ENCODE results near the gene SORCS2. TPM values are rescaled to one million over a fixed set of nuclear protein-coding genes. Genes with fewer than 3 reads are reported as not detected.

SORCS2 gene
- total RNA-seq, 1 experiment from 2014 or later = 0.05 TPM

- no peak for DNase-seq (ENCODE audit: low read depth in 1 of 2, low spot score in 2 of 2)
- Histone ChIP-seq H3K27ac (no peak overlapping the region), H3K4me1 (replicated peaks) (peaks cover 4% of the 10 kb centered on the region; the same call in 1 of the 2 replicates), H3K27me3 (replicated peaks) (peaks cover 21% of the 10 kb centered on the region), H3K4me3 (no peak overlapping the region), H3K9me3 (replicated peaks) (0 out of 2 replicates have a peak, but pooled peaks cover 4% of the 10 kb centered on the region), H3K36me3 (no peaks in the 10 kb centered on the region)
Measured at GRCh38 chr4:7716010-7716721, 523.8 kb downstream of the SORCS2 start.

GRCh38 chr4:7717161-7717560 lies 524.8 kb downstream of the SORCS2 start:
- no peak for DNase-seq (ENCODE audit: low read depth in 1 of 2, low spot score in 2 of 2)
- H3K9me3 ChIP-seq (replicated peaks) = 0 out of 2 replicates have a peak, but pooled peaks cover 4% of the 10 kb centered on the region
- no peaks in the 10 kb centered on the region for H3K36me3 ChIP-seq
- no peak overlapping the region for H3K27ac ChIP-seq
- peaks cover 21% of the 10 kb centered on the region for H3K27me3 ChIP-seq (replicated peaks)
- H3K4me1 ChIP-seq (replicated peaks) = peaks cover 4% of the 10 kb centered on the region; the same call in 1 of the 2 replicates
- no peak overlapping the region for H3K4me3 ChIP-seq

- H3K9me3 ChIP-seq (replicated peaks) = 0 out of 2 replicates have a peak, but pooled peaks cover 4% of the 10 kb centered on the region
- no peak overlapping the region for H3K4me3 ChIP-seq
- H3K27me3 ChIP-seq (replicated peaks) = peaks cover 21% of the 10 kb centered on the region
- DNase-seq (ENCODE audit: low read depth in 1 of 2, low spot score in 2 of 2) = no peak
- H3K36me3 ChIP-seq = no peaks in the 10 kb centered on the region
- peaks cover 4% of the 10 kb centered on the region; the same call in 1 of the 2 replicates for H3K4me1 ChIP-seq (replicated peaks)
- H3K27ac ChIP-seq = no peak overlapping the region
Measured at GRCh38 chr4:7717946-7718490, 525.7 kb downstream of the SORCS2 start.

GRCh38 chr4:7719354-7720174 lies 527.2 kb downstream of the SORCS2 start:
- peaks cover 4% of the 10 kb centered on the region; the same call in 1 of the 2 replicates for H3K4me1 ChIP-seq (replicated peaks)
- H3K9me3 ChIP-seq (replicated peaks) = 0 out of 2 replicates have a peak, but pooled peaks cover 4% of the 10 kb centered on the region
- DNase-seq (ENCODE audit: low read depth in 1 of 2, low spot score in 2 of 2) = peak; percentile 25 to 65
- no peak overlapping the region for H3K27ac ChIP-seq
- H3K27me3 ChIP-seq (replicated peaks) = peaks cover 21% of the 10 kb centered on the region
- H3K36me3 ChIP-seq = no peaks in the 10 kb centered on the region
- H3K4me3 ChIP-seq = no peak overlapping the region

GRCh38 chr4:7721984-7722551 lies 529.7 kb downstream of the SORCS2 start:
- Histone ChIP-seq H3K36me3 (no peaks in the 10 kb centered on the region), H3K9me3 (replicated peaks) (0 out of 2 replicates have a peak, but pooled peaks cover 4% of the 10 kb centered on the region), H3K4me1 (replicated peaks) (peaks cover 4% of the 10 kb centered on the region; the same call in 1 of the 2 replicates), H3K27me3 (replicated peaks) (peaks cover 21% of the 10 kb centered on the region), H3K27ac (no peak overlapping the region), H3K4me3 (no peak overlapping the region)
- no peak for DNase-seq (ENCODE audit: low read depth in 1 of 2, low spot score in 2 of 2)

- DNase-seq (ENCODE audit: low read depth in 1 of 2, low spot score in 2 of 2) = no peak
- H3K9me3 ChIP-seq (replicated peaks) = 0 out of 2 replicates have a peak, but pooled peaks cover 4% of the 10 kb centered on the region
- no peak overlapping the region for H3K4me3 ChIP-seq
- peaks cover 4% of the 10 kb centered on the region; the same call in 1 of the 2 replicates for H3K4me1 ChIP-seq (replicated peaks)
- no peak overlapping the region for H3K27ac ChIP-seq
- H3K27me3 ChIP-seq (replicated peaks) = peaks cover 21% of the 10 kb centered on the region
- no peaks in the 10 kb centered on the region for H3K36me3 ChIP-seq
Measured at GRCh38 chr4:7722766-7723387, 530.5 kb downstream of the SORCS2 start.

GRCh38 chr4:7723625-7724024 lies 531.3 kb downstream of the SORCS2 start:
- H3K4me3 ChIP-seq = no peak overlapping the region
- no peaks in the 10 kb centered on the region for H3K36me3 ChIP-seq
- no peak overlapping the region for H3K27ac ChIP-seq
- H3K27me3 ChIP-seq (replicated peaks) = peaks cover 18% of the 10 kb centered on the region
- H3K4me1 ChIP-seq (replicated peaks) = peaks cover 4% of the 10 kb centered on the region; the same call in 1 of the 2 replicates
- DNase-seq (ENCODE audit: low read depth in 1 of 2, low spot score in 2 of 2) = no peak
- 0 out of 2 replicates have a peak, but pooled peaks cover 4% of the 10 kb centered on the region for H3K9me3 ChIP-seq (replicated peaks)

- H3K27ac ChIP-seq = no peak overlapping the region
- H3K9me3 ChIP-seq (replicated peaks) = no peaks in the 10 kb centered on the region; the same call in 1 of the 2 replicates
- DNase-seq (ENCODE audit: low read depth in 1 of 2, low spot score in 2 of 2) = no peak
- H3K36me3 ChIP-seq = no peaks in the 10 kb centered on the region
- no peaks in the 10 kb centered on the region for H3K4me1 ChIP-seq (replicated peaks)
- no peak overlapping the region for H3K4me3 ChIP-seq
- no peaks in the 10 kb centered on the region for H3K27me3 ChIP-seq (replicated peaks)
Measured at GRCh38 chr4:7725951-7726350, 533.6 kb downstream of the SORCS2 start.

GRCh38 chr4:7726665-7727413 lies 534.5 kb downstream of the SORCS2 start:
- Histone ChIP-seq H3K36me3 (no peaks in the 10 kb centered on the region), H3K4me1 (replicated peaks) (no peaks in the 10 kb centered on the region), H3K27ac (no peak overlapping the region), H3K4me3 (no peak overlapping the region), H3K27me3 (replicated peaks) (no peaks in the 10 kb centered on the region), H3K9me3 (replicated peaks) (no peaks in the 10 kb centered on the region; the same call in 1 of the 2 replicates)
- DNase-seq (ENCODE audit: low read depth in 1 of 2, low spot score in 2 of 2) = no peak

- Histone ChIP-seq H3K4me3 (no peak overlapping the region), H3K9me3 (replicated peaks) (no peaks in the 10 kb centered on the region; the same call in 1 of the 2 replicates), H3K36me3 (no peaks in the 10 kb centered on the region), H3K27ac (no peak overlapping the region), H3K4me1 (replicated peaks) (no peaks in the 10 kb centered on the region), H3K27me3 (replicated peaks) (no peaks in the 10 kb centered on the region)
- DNase-seq (ENCODE audit: low read depth in 1 of 2, low spot score in 2 of 2) = no peak
Measured at GRCh38 chr4:7727749-7728148, 535.4 kb downstream of the SORCS2 start.

- DNase-seq (ENCODE audit: low read depth in 1 of 2, low spot score in 2 of 2) = no peak
- no peak overlapping the region for H3K27ac ChIP-seq
- H3K9me3 ChIP-seq (replicated peaks) = no peaks in the 10 kb centered on the region; the same call in 1 of the 2 replicates
- no peaks in the 10 kb centered on the region for H3K36me3 ChIP-seq
- no peak overlapping the region for H3K4me3 ChIP-seq
- no peaks in the 10 kb centered on the region for H3K4me1 ChIP-seq (replicated peaks)
- H3K27me3 ChIP-seq (replicated peaks) = 0 out of 2 replicates have a peak, but pooled peaks cover 7% of the 10 kb centered on the region
Measured at GRCh38 chr4:7731437-7731836, 539.1 kb downstream of the SORCS2 start.

- H3K9me3 ChIP-seq (replicated peaks) = no peaks in the 10 kb centered on the region; the same call in 1 of the 2 replicates
- DNase-seq (ENCODE audit: low read depth in 1 of 2, low spot score in 2 of 2) = no peak
- H3K27ac ChIP-seq = no peak overlapping the region
- H3K27me3 ChIP-seq (replicated peaks) = 0 out of 2 replicates have a peak, but pooled peaks cover 7% of the 10 kb centered on the region
- no peak overlapping the region for H3K4me3 ChIP-seq
- no peaks in the 10 kb centered on the region for H3K36me3 ChIP-seq
- H3K4me1 ChIP-seq (replicated peaks) = no peaks in the 10 kb centered on the region
Measured at GRCh38 chr4:7732263-7732662, 539.9 kb downstream of the SORCS2 start.
